H9 (cell line): ENCODE data around the gene CATSPERE. TPM values are rescaled to one million over a fixed set of nuclear protein-coding genes. Genes with fewer than 3 reads are reported as not detected.

Experiments
- DNase-seq: peaks from one replicate; pipeline ENCODE4 v3.0.0-alpha.2; 2017
- H2AFZ ChIP-seq: one replicate; pipeline ENCODE4 v1.6.1; 2013; ENCODE audit warnings: mild to moderate bottlenecking, low read length, control low read depth, moderate library complexity
- H2AK5ac ChIP-seq: 2 replicates; pipeline ENCODE4 v1.6.1; 2013; ENCODE audit warnings: low read length, control low read depth, mixed read lengths; ENCODE audit not compliant: insufficient read length
- H2BK120ac ChIP-seq: one replicate; pipeline ENCODE4 v1.6.1; 2013; ENCODE audit warnings: low read depth, mild to moderate bottlenecking, low read length, control low read depth, inconsistent platforms; ENCODE audit not compliant: poor library complexity, severe bottlenecking
- H2BK12ac ChIP-seq: 2 replicates; pipeline ENCODE4 v1.6.1; 2013; ENCODE audit warnings: low read length, control low read depth, mixed read lengths, low read depth; ENCODE audit not compliant: insufficient read length
- H2BK15ac ChIP-seq: 2 replicates; pipeline ENCODE4 v1.6.1; 2013; ENCODE audit warnings: low read depth, low read length, control low read depth
- H2BK20ac ChIP-seq: one replicate; pipeline ENCODE4 v1.6.1; 2013; ENCODE audit warnings: low read depth, mild to moderate bottlenecking, low read length, control low read depth, inconsistent platforms; ENCODE audit not compliant: poor library complexity, severe bottlenecking
- H2BK5ac ChIP-seq: 2 replicates; pipeline ENCODE4 v1.6.1; 2013; ENCODE audit warnings: low read length, control low read depth, mixed read lengths; ENCODE audit not compliant: insufficient read length
- H3K14ac ChIP-seq: 2 replicates; pipeline ENCODE4 v1.6.1; 2013; ENCODE audit warnings: low read length, control low read depth; ENCODE audit not compliant: insufficient read depth
- H3K18ac ChIP-seq: 2 replicates; pipeline ENCODE4 v1.6.1; 2013; ENCODE audit warnings: low read depth, mild to moderate bottlenecking, mixed read lengths, low read length, control low read depth; ENCODE audit not compliant: insufficient read length
- H3K23ac ChIP-seq: 2 replicates; pipeline ENCODE4 v1.6.1; 2013; ENCODE audit warnings: low read length, control low read depth, mixed read lengths, low read depth; ENCODE audit not compliant: insufficient read length
- H3K23me2 ChIP-seq: 2 replicates; pipeline ENCODE4 v1.6.1; 2013; ENCODE audit warnings: low read depth, mild to moderate bottlenecking, mixed read lengths, low read length, control low read depth; ENCODE audit not compliant: insufficient read length, poor library complexity, severe bottlenecking
- H3K27ac ChIP-seq: 2 replicates; pipeline ENCODE4 v1.5.1; 2013; ENCODE audit warnings: low read length, control low read depth, mixed read lengths, low read depth; ENCODE audit not compliant: insufficient read length
- H3K27me3 ChIP-seq: 2 replicates; pipeline ENCODE4 v1.6.1; 2013; ENCODE audit warnings: low read length, control low read depth, inconsistent platforms; ENCODE audit not compliant: insufficient read depth
- H3K4ac ChIP-seq: 2 replicates; pipeline ENCODE4 v1.6.1; 2013; ENCODE audit warnings: low read depth, mild to moderate bottlenecking, control low read depth, inconsistent platforms, low read length, moderate library complexity
- H3K4me1 ChIP-seq: 2 replicates; pipeline ENCODE4 v1.6.1; 2013; ENCODE audit warnings: low read length, control low read depth, inconsistent platforms; ENCODE audit not compliant: insufficient read depth
- H3K4me2 ChIP-seq: 2 replicates; pipeline ENCODE4 v1.6.1; 2013; ENCODE audit warnings: low read length, control low read depth, mixed read lengths; ENCODE audit not compliant: insufficient read length, insufficient read depth
- H3K56ac ChIP-seq: 2 replicates; pipeline ENCODE4 v1.6.1; 2013; ENCODE audit warnings: low read depth, mild to moderate bottlenecking, mixed read lengths, low read length, control low read depth; ENCODE audit not compliant: insufficient read length
- H3K79me1 ChIP-seq: 2 replicates; pipeline ENCODE4 v1.6.1; 2013; ENCODE audit warnings: low read depth, mild to moderate bottlenecking, moderate library complexity, low read length, control low read depth, inconsistent platforms; ENCODE audit not compliant: insufficient read depth, poor library complexity, severe bottlenecking
- H3K79me2 ChIP-seq: 2 replicates; pipeline ENCODE4 v1.6.1; 2013; ENCODE audit warnings: low read length, control low read depth, inconsistent platforms; ENCODE audit not compliant: insufficient read depth
- H3K9ac ChIP-seq: 2 replicates; pipeline ENCODE4 v1.6.1; 2013; ENCODE audit warnings: low read length, control low read depth, mixed read lengths; ENCODE audit not compliant: insufficient read length; ENCODE audit errors: extremely low read depth
- H3K9me3 ChIP-seq: one replicate; pipeline ENCODE4 v1.6.1; 2013; ENCODE audit warnings: low read depth, low read length, inconsistent platforms; ENCODE audit not compliant: control insufficient read depth
- H3T11ph ChIP-seq: one replicate; pipeline ENCODE4 v1.6.1; 2013; ENCODE audit warnings: mild to moderate bottlenecking, low read length, control low read depth, inconsistent platforms
- H4K20me1 ChIP-seq: one replicate; pipeline ENCODE4 v1.6.1; 2013; ENCODE audit not compliant: control insufficient read depth, insufficient read length, insufficient read depth
- H4K5ac ChIP-seq: 2 replicates; pipeline ENCODE4 v1.6.1; 2013; ENCODE audit warnings: low read depth, mild to moderate bottlenecking, mixed read lengths, low read length, control low read depth; ENCODE audit not compliant: insufficient read length
- H4K8ac ChIP-seq: replicated peaks from 2 replicates; pipeline ENCODE4 v1.6.1; 2013; ENCODE audit warnings: low read length, control low read depth, mixed read lengths, low read depth; ENCODE audit not compliant: insufficient read length
- H4K91ac ChIP-seq: 2 replicates; pipeline ENCODE4 v1.6.1; 2013; ENCODE audit warnings: low read depth, mild to moderate bottlenecking, moderate library complexity, mixed read lengths, low read length, control low read depth; ENCODE audit not compliant: insufficient read length
- H3K27ac Mint-ChIP-seq, 3 experiments: 2 replicates in 2 of 3; 3 replicates in 1 of 3; pipeline ENCODE4 v1.8.0; 2020 to 2021; ENCODE audit warnings: mixed read lengths in 3 of 3, mild to moderate bottlenecking in 1 of 3, moderate library complexity in 1 of 3
- H3K27me3 Mint-ChIP-seq: 2 replicates; pipeline ENCODE4 v1.8.0; 2021; ENCODE audit warnings: low read depth, mild to moderate bottlenecking, moderate library complexity, mixed read lengths
- H3K36me3 Mint-ChIP-seq, 3 experiments: 2 replicates in 2 of 3; 3 replicates in 1 of 3; pipeline ENCODE4 v1.8.0; 2020 to 2021; ENCODE audit warnings: low read depth in 3 of 3, mixed read lengths in 3 of 3; ENCODE audit not compliant: insufficient read depth in 1 of 3
- H3K4me1 Mint-ChIP-seq, 2 experiments: 2 replicates each; pipeline ENCODE4 v1.8.0; 2020; ENCODE audit warnings: mixed read lengths in 2 of 2
- H3K4me3 Mint-ChIP-seq, 2 experiments: 2 replicates in 1 of 2; 3 replicates in 1 of 2; pipeline ENCODE4 v1.8.0; 2020 to 2021; ENCODE audit warnings: mild to moderate bottlenecking in 2 of 2, mixed read lengths in 2 of 2, moderate library complexity in 1 of 2
- H3K9me3 Mint-ChIP-seq, 2 experiments: 2 replicates in 1 of 2; 3 replicates in 1 of 2; pipeline ENCODE4 v1.8.0; 2020; ENCODE audit warnings: mild to moderate bottlenecking in 2 of 2, mixed read lengths in 2 of 2, moderate library complexity in 1 of 2
- CTCF ChIP-seq: fragments of 200-600 bp; sonication (generic); conservative IDR thresholded peaks from 3 replicates; pipeline ENCODE4 v1.8.0; 2021; ENCODE audit warnings: antibody characterized with exemption, mild to moderate bottlenecking
- WGBS: extraction: QIAGEN DNeasy Blood & Tissue Kit; methylation state at CpG from one replicate; pipeline ENCODE4 v1.1.7; 2013; ENCODE audit warnings: missing lambda C conversion rate, low lambda C conversion rate, mixed read lengths; ENCODE audit not compliant: insufficient read length; ENCODE audit errors: extremely low coverage; 5-methylcytosine and 5-hydroxymethylcytosine counted together
- total RNA-seq: library from RNA; stranded (reverse); gene quantifications from 2 replicates; pipeline ENCODE4 v1.2.1, GENCODE V29; 2021

The CATSPERE gene
- total RNA-seq, 1 experiment from 2014 or later: 0.31 TPM

- no peak overlapping the region for H2BK5ac ChIP-seq
- H3K4me3 Mint-ChIP-seq: no peak overlapping the region
- H3K27ac ChIP-seq: no peak overlapping the region
- no peak overlapping the region for H3K23ac ChIP-seq
- no peak overlapping the region for H2AFZ ChIP-seq
- no peak overlapping the region for H3K4ac ChIP-seq
- no peaks in the 10 kb centered on the region for H3K4me1 Mint-ChIP-seq
- no peak overlapping the region for H2BK120ac ChIP-seq
- H2BK12ac ChIP-seq: no peak overlapping the region
- H3K27me3 ChIP-seq: no peaks in the 10 kb centered on the region
- no peaks in the 10 kb centered on the region for H4K20me1 ChIP-seq
- no CpG with 5 or more reads among the region's 2 CpGs for WGBS
- no peak overlapping the region for H3K56ac ChIP-seq
- no peak overlapping the region for H2BK20ac ChIP-seq
- TF ChIP-seq CTCF: no peak
- H2AK5ac ChIP-seq: no peak overlapping the region
- H4K5ac ChIP-seq: no peak overlapping the region
- no peaks in the 10 kb centered on the region for H3K4me1 ChIP-seq
- no peak overlapping the region for H4K8ac ChIP-seq
- H3K9ac ChIP-seq: no peak overlapping the region
- H3T11ph ChIP-seq: no peak overlapping the region
- H2BK15ac ChIP-seq: no peak overlapping the region
- peak overlapping the region in 1 of 3 experiments; percentile 15; a peak in 1 of 7 replicates for H3K27ac Mint-ChIP-seq
- H3K14ac ChIP-seq: no peak overlapping the region
- no peaks in the 10 kb centered on the region for H3K79me1 ChIP-seq
- DNase-seq: no peak
- no peaks in the 10 kb centered on the region for H3K9me3 Mint-ChIP-seq
- no peaks in the 10 kb centered on the region for H3K9me3 ChIP-seq
- H4K91ac ChIP-seq: no peak overlapping the region
- H3K23me2 ChIP-seq: no peaks in the 10 kb centered on the region
- no peaks in the 10 kb centered on the region; the same call in 1 of the 2 replicates for H3K79me2 ChIP-seq
- H3K36me3 Mint-ChIP-seq: peaks cover 10 to 35% (median 29%) of the 10 kb centered on the region in 3 experiments; a peak in 5 of 7 replicates
- no peak overlapping the region for H3K4me2 ChIP-seq
- H3K27me3 Mint-ChIP-seq: no peaks in the 10 kb centered on the region
- no peak overlapping the region for H3K18ac ChIP-seq
Observed at GRCh38 chr1:244424649-244425334, 36.3 kb upstream of the CATSPERE start.
